MM.1S (cell line): Measurements from ENCODE around the gene RHOBTB1.
A peak's percentile ranks its signal among the peaks of the same experiment; 100 is the strongest.

Experiments
- DNase-seq: peaks from one replicate; pipeline ENCODE4 v3.0.0-alpha.2; 2015
- H2AFZ ChIP-seq: fragments of 300-600 bp; sonication (generic); 2 replicates; pipeline ENCODE4 v1.6.0; 2016; ENCODE audit warnings: antibody characterized with exemption, low read length
- H3F3A ChIP-seq: fragments of 300-600 bp; sonication (generic); 2 replicates; pipeline ENCODE4 v1.6.1; 2016; ENCODE audit warnings: mild to moderate bottlenecking, antibody characterized with exemption, low read length, moderate library complexity, mixed read lengths; ENCODE audit not compliant: insufficient read depth
- H3K27ac ChIP-seq: fragments of 300-600 bp; sonication (generic); 2 replicates; pipeline ENCODE4 v1.5.1; 2016; ENCODE audit warnings: mild to moderate bottlenecking, low read length
- H3K27me3 ChIP-seq: fragments of 300-600 bp; sonication (generic); replicated peaks from 2 replicates; pipeline ENCODE4 v1.6.0; 2016; ENCODE audit warnings: low read length; ENCODE audit not compliant: insufficient read depth
- H3K36me3 ChIP-seq: fragments of 300-600 bp; sonication (generic); replicated peaks from 2 replicates; pipeline ENCODE4 v1.6.1; 2016; ENCODE audit warnings: mild to moderate bottlenecking, low read length, mixed read lengths; ENCODE audit not compliant: insufficient read depth
- H3K4me1 ChIP-seq: fragments of 300-600 bp; sonication (generic); 2 replicates; pipeline ENCODE4 v1.6.1; 2016; ENCODE audit warnings: low read length, mixed read lengths
- H3K4me2 ChIP-seq: fragments of 300-600 bp; sonication (generic); 2 replicates; pipeline ENCODE4 v1.6.0; 2016; ENCODE audit warnings: low read depth, low read length
- H3K4me3 ChIP-seq: fragments of 300-600 bp; sonication (generic); 2 replicates; pipeline ENCODE4 v1.5.1; 2016; ENCODE audit warnings: low read length, mixed read lengths
- H3K79me2 ChIP-seq: fragments of 300-600 bp; sonication (generic); 2 replicates; pipeline ENCODE4 v1.6.1; 2016; ENCODE audit warnings: mixed run types, low read length, mixed read lengths
- H3K9ac ChIP-seq: fragments of 300-600 bp; sonication (generic); 2 replicates; pipeline ENCODE4 v1.6.1; 2016; ENCODE audit warnings: low read length, mixed read lengths
- H3K9me2 ChIP-seq: fragments of 300-600 bp; sonication (generic); replicated peaks from 2 replicates; pipeline ENCODE4 v1.6.1; 2016; ENCODE audit warnings: mild to moderate bottlenecking, low read length, mixed read lengths; ENCODE audit not compliant: insufficient read depth
- H3K9me3 ChIP-seq: fragments of 300-600 bp; sonication (generic); replicated peaks from 2 replicates; pipeline ENCODE4 v1.6.1; 2016; ENCODE audit warnings: mild to moderate bottlenecking, low read length, mixed read lengths; ENCODE audit not compliant: insufficient read depth
- H4K20me1 ChIP-seq: fragments of 300-600 bp; sonication (generic); 2 replicates; pipeline ENCODE4 v1.6.1; 2016; ENCODE audit warnings: mild to moderate bottlenecking, low read length, moderate library complexity, mixed read lengths; ENCODE audit not compliant: insufficient read depth
- EZH2 ChIP-seq: fragments of 300-600 bp; sonication (generic); optimal IDR thresholded peaks from 2 replicates; pipeline ENCODE3; 2017; ENCODE audit warnings: low read depth, mild to moderate bottlenecking, antibody characterized with exemption, low read length, mixed read lengths
- EZH2phosphoT487 ChIP-seq: fragments of 300-600 bp; sonication (generic); IDR thresholded peaks from 2 replicates; pipeline ENCODE4 v1.6.1; 2018; ENCODE audit warnings: antibody characterized with exemption, low read length
- TF ChIP-seq, protein P1 (sequence below): fragments of 300-600 bp; sonication (generic); IDR thresholded peaks from 2 replicates; pipeline ENCODE4 v1.5.1; 2016; ENCODE audit warnings: antibody characterized with exemption, low read length, mixed read lengths

Gene RHOBTB1

GRCh38 chr10:60965696-60966095, 21.7 kb upstream of the RHOBTB1 start:
- Histone ChIP-seq H3K9me2 (no peaks in the 10 kb centered on the region), H3F3A (no peaks in the 10 kb centered on the region), H3K27me3 (no peaks in the 10 kb centered on the region), H3K4me2 (no peak overlapping the region), H3K4me1 (0 out of 2 replicates have a peak, but pooled peaks cover 14% of the 10 kb centered on the region), H3K9me3 (no peaks in the 10 kb centered on the region), H3K4me3 (no peak overlapping the region), H3K9ac (no peak overlapping the region), H3K27ac (no peak overlapping the region), H3K79me2 (no peaks in the 10 kb centered on the region), H3K36me3 (no peaks in the 10 kb centered on the region), H4K20me1 (no peaks in the 10 kb centered on the region), H2AFZ (no peak overlapping the region)
- no peak for DNase-seq
- TF ChIP-seq, protein P1, sequence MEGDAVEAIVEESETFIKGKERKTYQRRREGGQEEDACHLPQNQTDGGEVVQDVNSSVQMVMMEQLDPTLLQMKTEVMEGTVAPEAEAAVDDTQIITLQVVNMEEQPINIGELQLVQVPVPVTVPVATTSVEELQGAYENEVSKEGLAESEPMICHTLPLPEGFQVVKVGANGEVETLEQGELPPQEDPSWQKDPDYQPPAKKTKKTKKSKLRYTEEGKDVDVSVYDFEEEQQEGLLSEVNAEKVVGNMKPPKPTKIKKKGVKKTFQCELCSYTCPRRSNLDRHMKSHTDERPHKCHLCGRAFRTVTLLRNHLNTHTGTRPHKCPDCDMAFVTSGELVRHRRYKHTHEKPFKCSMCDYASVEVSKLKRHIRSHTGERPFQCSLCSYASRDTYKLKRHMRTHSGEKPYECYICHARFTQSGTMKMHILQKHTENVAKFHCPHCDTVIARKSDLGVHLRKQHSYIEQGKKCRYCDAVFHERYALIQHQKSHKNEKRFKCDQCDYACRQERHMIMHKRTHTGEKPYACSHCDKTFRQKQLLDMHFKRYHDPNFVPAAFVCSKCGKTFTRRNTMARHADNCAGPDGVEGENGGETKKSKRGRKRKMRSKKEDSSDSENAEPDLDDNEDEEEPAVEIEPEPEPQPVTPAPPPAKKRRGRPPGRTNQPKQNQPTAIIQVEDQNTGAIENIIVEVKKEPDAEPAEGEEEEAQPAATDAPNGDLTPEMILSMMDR: no peak
- no peak for TF ChIP-seq EZH2
- no peak for TF ChIP-seq EZH2phosphoT487

DNA sequence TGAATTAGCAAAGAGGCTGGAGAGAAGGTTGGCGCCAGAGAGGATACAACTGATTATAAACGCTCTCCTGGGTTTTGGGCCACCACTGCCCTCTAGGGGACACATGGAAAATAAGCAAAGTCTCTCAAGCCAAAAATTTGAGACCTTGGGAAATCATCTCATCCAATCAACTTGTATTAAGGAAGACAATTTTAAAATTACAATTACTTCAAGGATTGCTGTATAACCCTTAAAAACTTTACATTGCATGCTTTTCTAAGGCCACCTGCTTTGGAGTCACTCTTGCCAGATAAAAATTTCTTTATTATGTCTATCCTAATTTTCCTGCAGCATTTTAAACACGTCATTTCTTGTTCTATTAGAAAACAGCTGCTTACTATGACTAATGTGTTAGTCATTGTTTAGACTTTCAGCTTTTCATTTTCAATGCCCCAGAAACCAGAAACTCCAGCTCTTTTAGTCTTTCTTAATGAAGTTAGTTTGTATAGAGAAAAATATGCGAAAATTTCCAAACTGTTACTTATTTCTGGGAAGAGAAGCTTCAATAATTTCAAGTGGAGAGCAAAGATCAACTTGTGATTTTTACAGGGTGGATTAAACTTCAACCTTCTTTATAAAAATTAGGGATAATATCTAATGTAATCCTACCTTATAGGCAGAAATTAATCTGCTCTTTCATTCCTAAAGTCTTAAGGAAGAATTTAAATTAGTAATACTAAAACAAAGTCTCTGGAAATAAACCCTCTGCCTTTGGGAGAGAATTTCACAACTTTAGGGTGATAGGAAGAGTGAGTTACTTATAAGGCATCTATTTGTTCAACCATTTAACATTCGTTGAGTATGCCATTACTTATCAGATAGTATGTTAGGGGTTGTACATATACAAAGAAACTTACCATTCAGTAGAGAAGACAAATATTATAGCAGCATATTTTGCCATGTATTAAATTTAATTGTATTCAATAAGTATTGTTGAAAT, 20.6 kb upstream of the RHOBTB1 start:
- no peak overlapping the region for H3K4me2 ChIP-seq
- no peak for TF ChIP-seq EZH2
- TF ChIP-seq, protein P1: peak; percentile 77
- no peaks in the 10 kb centered on the region for H3F3A ChIP-seq
- H3K4me1 ChIP-seq: 0 out of 2 replicates have a peak, but pooled peaks cover 14% of the 10 kb centered on the region
- no peaks in the 10 kb centered on the region for H4K20me1 ChIP-seq
- H3K79me2 ChIP-seq: no peaks in the 10 kb centered on the region
- H3K9ac ChIP-seq: no peak overlapping the region
- H3K27me3 ChIP-seq: no peaks in the 10 kb centered on the region
- H3K27ac ChIP-seq: no peak overlapping the region
- no peak overlapping the region for H2AFZ ChIP-seq
- peak; percentile 66 for DNase-seq
- H3K4me3 ChIP-seq: no peak overlapping the region
- H3K9me3 ChIP-seq: no peaks in the 10 kb centered on the region
- no peaks in the 10 kb centered on the region for H3K36me3 ChIP-seq
- H3K9me2 ChIP-seq: no peaks in the 10 kb centered on the region

DNA sequence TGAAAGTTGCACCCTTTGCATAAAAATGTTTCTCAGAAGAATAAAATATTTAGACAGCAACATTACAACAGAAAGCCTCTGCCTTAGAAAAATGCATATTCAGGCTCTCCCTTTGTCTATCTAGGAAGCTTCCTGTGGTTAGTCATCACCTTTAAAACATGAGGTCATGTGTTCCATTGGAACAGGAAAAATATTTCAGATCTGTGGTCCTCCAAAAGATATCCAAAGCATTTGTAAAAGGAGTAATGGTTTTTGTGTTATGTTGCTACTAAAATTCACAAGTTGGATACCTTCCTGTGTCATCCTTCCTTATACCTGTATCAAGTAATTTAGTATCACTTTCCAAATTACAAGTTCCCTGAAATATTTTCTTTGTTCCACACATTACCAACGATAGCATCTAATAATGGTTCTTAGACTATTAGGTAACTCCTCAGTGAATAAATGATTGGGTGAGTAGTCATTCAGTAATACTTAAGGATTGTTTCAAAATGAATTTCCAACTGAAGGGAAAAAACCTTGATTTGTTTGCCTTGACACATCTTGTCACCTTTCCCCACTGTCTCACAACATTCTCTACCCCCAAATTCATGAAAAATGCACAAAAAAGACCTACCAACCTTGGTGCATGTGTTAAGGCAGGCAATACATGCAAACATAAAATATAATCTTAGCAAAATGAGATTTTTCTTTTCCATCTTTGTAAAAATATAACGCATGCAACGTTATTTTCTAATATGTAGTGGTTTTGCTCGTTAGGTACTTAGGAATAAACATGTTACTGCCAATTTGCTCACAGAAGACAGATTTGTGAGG, 19.7 kb upstream of the RHOBTB1 start:
- no peak overlapping the region for H3K4me3 ChIP-seq
- 0 out of 2 replicates have a peak, but pooled peaks cover 14% of the 10 kb centered on the region for H3K4me1 ChIP-seq
- H3K4me2 ChIP-seq: no peak overlapping the region
- TF ChIP-seq EZH2 (no peak), EZH2phosphoT487 (no peak)
- TF ChIP-seq, protein P1: no peak
- no peaks in the 10 kb centered on the region for H3K9me3 ChIP-seq
- DNase-seq: no peak
- no peaks in the 10 kb centered on the region for H4K20me1 ChIP-seq
- no peaks in the 10 kb centered on the region for H3K27me3 ChIP-seq
- no peaks in the 10 kb centered on the region for H3K79me2 ChIP-seq
- H2AFZ ChIP-seq: no peak overlapping the region
- no peaks in the 10 kb centered on the region for H3K9me2 ChIP-seq
- H3F3A ChIP-seq: no peaks in the 10 kb centered on the region
- no peak overlapping the region for H3K9ac ChIP-seq
- no peak overlapping the region for H3K27ac ChIP-seq
- no peaks in the 10 kb centered on the region for H3K36me3 ChIP-seq
